H9 (cell line): Measurements from ENCODE around the gene METRNL. TPM values are rescaled to one million over a fixed set of nuclear protein-coding genes. Genes with fewer than 3 reads are reported as not detected.
A peak's percentile ranks its signal among the peaks of the same experiment; 100 is the strongest.

ENCODE experiments used
- DNase-seq: peaks from one replicate; pipeline ENCODE4 v3.0.0-alpha.2; 2017
- H2AFZ ChIP-seq: one replicate; pipeline ENCODE4 v1.6.1; 2013; ENCODE audit warnings: mild to moderate bottlenecking, low read length, control low read depth, moderate library complexity
- H2AK5ac ChIP-seq: 2 replicates; pipeline ENCODE4 v1.6.1; 2013; ENCODE audit warnings: low read length, control low read depth, mixed read lengths; ENCODE audit not compliant: insufficient read length
- H2BK120ac ChIP-seq: one replicate; pipeline ENCODE4 v1.6.1; 2013; ENCODE audit warnings: low read depth, mild to moderate bottlenecking, low read length, control low read depth, inconsistent platforms; ENCODE audit not compliant: poor library complexity, severe bottlenecking
- H2BK12ac ChIP-seq: 2 replicates; pipeline ENCODE4 v1.6.1; 2013; ENCODE audit warnings: low read length, control low read depth, mixed read lengths, low read depth; ENCODE audit not compliant: insufficient read length
- H2BK15ac ChIP-seq: 2 replicates; pipeline ENCODE4 v1.6.1; 2013; ENCODE audit warnings: low read depth, low read length, control low read depth
- H2BK20ac ChIP-seq: one replicate; pipeline ENCODE4 v1.6.1; 2013; ENCODE audit warnings: low read depth, mild to moderate bottlenecking, low read length, control low read depth, inconsistent platforms; ENCODE audit not compliant: poor library complexity, severe bottlenecking
- H2BK5ac ChIP-seq: 2 replicates; pipeline ENCODE4 v1.6.1; 2013; ENCODE audit warnings: low read length, control low read depth, mixed read lengths; ENCODE audit not compliant: insufficient read length
- H3K14ac ChIP-seq: 2 replicates; pipeline ENCODE4 v1.6.1; 2013; ENCODE audit warnings: low read length, control low read depth; ENCODE audit not compliant: insufficient read depth
- H3K18ac ChIP-seq: 2 replicates; pipeline ENCODE4 v1.6.1; 2013; ENCODE audit warnings: low read depth, mild to moderate bottlenecking, mixed read lengths, low read length, control low read depth; ENCODE audit not compliant: insufficient read length
- H3K23ac ChIP-seq: 2 replicates; pipeline ENCODE4 v1.6.1; 2013; ENCODE audit warnings: low read length, control low read depth, mixed read lengths, low read depth; ENCODE audit not compliant: insufficient read length
- H3K23me2 ChIP-seq: 2 replicates; pipeline ENCODE4 v1.6.1; 2013; ENCODE audit warnings: low read depth, mild to moderate bottlenecking, mixed read lengths, low read length, control low read depth; ENCODE audit not compliant: insufficient read length, poor library complexity, severe bottlenecking
- H3K27ac ChIP-seq: 2 replicates; pipeline ENCODE4 v1.5.1; 2013; ENCODE audit warnings: low read length, control low read depth, mixed read lengths, low read depth; ENCODE audit not compliant: insufficient read length
- H3K27me3 ChIP-seq: 2 replicates; pipeline ENCODE4 v1.6.1; 2013; ENCODE audit warnings: low read length, control low read depth, inconsistent platforms; ENCODE audit not compliant: insufficient read depth
- H3K4ac ChIP-seq: 2 replicates; pipeline ENCODE4 v1.6.1; 2013; ENCODE audit warnings: low read depth, mild to moderate bottlenecking, control low read depth, inconsistent platforms, low read length, moderate library complexity
- H3K4me1 ChIP-seq: 2 replicates; pipeline ENCODE4 v1.6.1; 2013; ENCODE audit warnings: low read length, control low read depth, inconsistent platforms; ENCODE audit not compliant: insufficient read depth
- H3K4me2 ChIP-seq: 2 replicates; pipeline ENCODE4 v1.6.1; 2013; ENCODE audit warnings: low read length, control low read depth, mixed read lengths; ENCODE audit not compliant: insufficient read length, insufficient read depth
- H3K56ac ChIP-seq: 2 replicates; pipeline ENCODE4 v1.6.1; 2013; ENCODE audit warnings: low read depth, mild to moderate bottlenecking, mixed read lengths, low read length, control low read depth; ENCODE audit not compliant: insufficient read length
- H3K79me1 ChIP-seq: 2 replicates; pipeline ENCODE4 v1.6.1; 2013; ENCODE audit warnings: low read depth, mild to moderate bottlenecking, moderate library complexity, low read length, control low read depth, inconsistent platforms; ENCODE audit not compliant: insufficient read depth, poor library complexity, severe bottlenecking
- H3K79me2 ChIP-seq: 2 replicates; pipeline ENCODE4 v1.6.1; 2013; ENCODE audit warnings: low read length, control low read depth, inconsistent platforms; ENCODE audit not compliant: insufficient read depth
- H3K9ac ChIP-seq: 2 replicates; pipeline ENCODE4 v1.6.1; 2013; ENCODE audit warnings: low read length, control low read depth, mixed read lengths; ENCODE audit not compliant: insufficient read length; ENCODE audit errors: extremely low read depth
- H3K9me3 ChIP-seq: one replicate; pipeline ENCODE4 v1.6.1; 2013; ENCODE audit warnings: low read depth, low read length, inconsistent platforms; ENCODE audit not compliant: control insufficient read depth
- H3T11ph ChIP-seq: one replicate; pipeline ENCODE4 v1.6.1; 2013; ENCODE audit warnings: mild to moderate bottlenecking, low read length, control low read depth, inconsistent platforms
- H4K20me1 ChIP-seq: one replicate; pipeline ENCODE4 v1.6.1; 2013; ENCODE audit not compliant: control insufficient read depth, insufficient read length, insufficient read depth
- H4K5ac ChIP-seq: 2 replicates; pipeline ENCODE4 v1.6.1; 2013; ENCODE audit warnings: low read depth, mild to moderate bottlenecking, mixed read lengths, low read length, control low read depth; ENCODE audit not compliant: insufficient read length
- H4K8ac ChIP-seq: replicated peaks from 2 replicates; pipeline ENCODE4 v1.6.1; 2013; ENCODE audit warnings: low read length, control low read depth, mixed read lengths, low read depth; ENCODE audit not compliant: insufficient read length
- H4K91ac ChIP-seq: 2 replicates; pipeline ENCODE4 v1.6.1; 2013; ENCODE audit warnings: low read depth, mild to moderate bottlenecking, moderate library complexity, mixed read lengths, low read length, control low read depth; ENCODE audit not compliant: insufficient read length
- H3K27ac Mint-ChIP-seq, 3 experiments: 2 replicates in 2 of 3; 3 replicates in 1 of 3; pipeline ENCODE4 v1.8.0; 2020 to 2021; ENCODE audit warnings: mixed read lengths in 3 of 3, mild to moderate bottlenecking in 1 of 3, moderate library complexity in 1 of 3
- H3K27me3 Mint-ChIP-seq: 2 replicates; pipeline ENCODE4 v1.8.0; 2021; ENCODE audit warnings: low read depth, mild to moderate bottlenecking, moderate library complexity, mixed read lengths
- H3K36me3 Mint-ChIP-seq, 3 experiments: 2 replicates in 2 of 3; 3 replicates in 1 of 3; pipeline ENCODE4 v1.8.0; 2020 to 2021; ENCODE audit warnings: low read depth in 3 of 3, mixed read lengths in 3 of 3; ENCODE audit not compliant: insufficient read depth in 1 of 3
- H3K4me1 Mint-ChIP-seq, 2 experiments: 2 replicates each; pipeline ENCODE4 v1.8.0; 2020; ENCODE audit warnings: mixed read lengths in 2 of 2
- H3K4me3 Mint-ChIP-seq, 2 experiments: 2 replicates in 1 of 2; 3 replicates in 1 of 2; pipeline ENCODE4 v1.8.0; 2020 to 2021; ENCODE audit warnings: mild to moderate bottlenecking in 2 of 2, mixed read lengths in 2 of 2, moderate library complexity in 1 of 2
- H3K9me3 Mint-ChIP-seq, 2 experiments: 2 replicates in 1 of 2; 3 replicates in 1 of 2; pipeline ENCODE4 v1.8.0; 2020; ENCODE audit warnings: mild to moderate bottlenecking in 2 of 2, mixed read lengths in 2 of 2, moderate library complexity in 1 of 2
- CTCF ChIP-seq: fragments of 200-600 bp; sonication (generic); conservative IDR thresholded peaks from 3 replicates; pipeline ENCODE4 v1.8.0; 2021; ENCODE audit warnings: antibody characterized with exemption, mild to moderate bottlenecking
- WGBS: extraction: QIAGEN DNeasy Blood & Tissue Kit; methylation state at CpG from one replicate; pipeline ENCODE4 v1.1.7; 2013; ENCODE audit warnings: missing lambda C conversion rate, low lambda C conversion rate, mixed read lengths; ENCODE audit not compliant: insufficient read length; ENCODE audit errors: extremely low coverage; 5-methylcytosine and 5-hydroxymethylcytosine counted together
- total RNA-seq: library from RNA; stranded (reverse); gene quantifications from 2 replicates; pipeline ENCODE4 v1.2.1, GENCODE V29; 2021

The METRNL gene
- total RNA-seq, 1 experiment from 2014 or later, result 21.4 TPM

- Histone ChIP-seq H4K91ac (no peak overlapping the region), H3K9me3 (no peaks in the 10 kb centered on the region), H3T11ph (no peak overlapping the region), H3K79me1 (no peaks in the 10 kb centered on the region), H3K18ac (no peak overlapping the region), H2BK15ac (no peak overlapping the region), H3K9ac (no peak overlapping the region), H4K8ac (no peak overlapping the region), H2BK20ac (no peak overlapping the region), H4K20me1 (no peaks in the 10 kb centered on the region), H2BK5ac (no peak overlapping the region), H4K5ac (no peak overlapping the region), H3K4me1 (no peaks in the 10 kb centered on the region; the same call in 1 of the 2 replicates), H3K4me2 (no peak overlapping the region), H2BK12ac (no peak overlapping the region), H2AK5ac (no peak overlapping the region), H3K27ac (no peak overlapping the region), H3K14ac (no peak overlapping the region), H3K27me3 (no peaks in the 10 kb centered on the region), H2BK120ac (no peak overlapping the region), H3K23ac (no peak overlapping the region), H3K23me2 (no peaks in the 10 kb centered on the region), H3K79me2 (no peaks in the 10 kb centered on the region), H3K56ac (no peak overlapping the region), H3K4ac (no peak overlapping the region), H2AFZ (no peak overlapping the region)
- no peak overlapping the region for H3K27ac Mint-ChIP-seq
- no CpG with 5 or more reads among the region's 15 CpGs for WGBS
- peaks cover 2% of the 10 kb centered on the region in 2 experiments; a peak in 2 of 5 replicates for H3K9me3 Mint-ChIP-seq
- peaks cover 3 to 6% (median 5%) of the 10 kb centered on the region in 3 experiments for H3K36me3 Mint-ChIP-seq
- H3K27me3 Mint-ChIP-seq, result peaks cover 2% of the 10 kb centered on the region
- H3K4me1 Mint-ChIP-seq, result peaks cover 4 to 9% of the 10 kb centered on the region in 2 experiments
- no peak overlapping the region for H3K4me3 Mint-ChIP-seq
- TF ChIP-seq CTCF, result no peak
- peak; percentile 49 for DNase-seq
Measured at GRCh38 chr17:83053021-83053681, 26.3 kb upstream of the METRNL start.
